ENCODE results near the gene OSGIN1.

Gene OSGIN1

DNA sequence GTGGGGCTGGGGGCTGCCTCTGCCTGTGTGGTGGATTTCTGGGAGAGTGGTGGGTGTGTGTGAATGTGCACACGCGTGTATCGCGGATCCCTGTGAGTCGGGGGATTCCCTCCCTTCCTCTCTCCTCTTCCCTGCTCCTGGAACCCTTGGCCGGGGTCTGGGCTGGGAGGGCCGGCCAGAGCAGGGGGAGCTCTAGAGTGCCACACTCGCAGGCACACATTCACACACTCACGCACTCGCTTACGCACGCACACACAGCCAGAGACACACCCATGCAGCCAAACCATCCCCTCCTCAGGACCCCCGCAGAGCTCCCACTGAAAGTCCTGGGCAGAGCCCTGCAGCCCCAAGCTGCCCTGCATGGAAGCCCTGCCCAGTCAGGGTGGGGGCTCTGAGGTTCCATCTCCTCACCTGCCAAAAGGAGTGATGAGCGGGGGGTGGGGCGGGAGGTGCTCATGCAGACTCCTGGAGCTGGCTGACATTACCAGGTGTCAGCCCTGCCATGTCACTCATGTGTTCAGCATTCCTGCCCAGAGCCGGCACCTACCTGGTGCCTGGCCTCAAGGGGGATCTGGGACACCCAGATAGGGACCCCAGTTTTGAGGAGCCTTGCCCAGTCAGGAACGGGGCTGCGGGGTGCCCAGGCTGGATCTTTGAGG lies 16.9 kb downstream of the OSGIN1 start:
- in situ Hi-C loops (cut with HindIII; ENCODE audit: low sequenced_read_pairs): no loop called here

DNA sequence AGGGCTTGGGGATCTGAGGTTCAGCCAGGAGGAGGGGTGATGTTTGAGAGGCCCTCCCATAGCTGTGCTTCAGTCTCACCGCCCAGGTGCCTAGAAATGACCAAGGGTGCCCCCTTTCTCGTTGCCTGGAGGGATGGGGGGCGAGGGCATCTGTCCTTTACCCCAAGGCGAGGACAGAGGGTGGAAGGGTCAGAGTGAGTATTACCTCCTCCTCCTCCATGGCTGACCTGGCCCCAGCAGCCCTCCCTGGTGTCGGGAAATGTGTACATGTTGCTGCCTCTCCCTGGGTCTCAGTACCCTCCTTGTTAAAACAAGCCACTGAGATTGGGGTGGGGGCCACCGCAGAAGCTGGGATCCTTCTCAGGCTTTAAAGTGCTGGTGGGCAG lies 17.4 kb downstream of the OSGIN1 start:
- in situ Hi-C loops (cut with HindIII; ENCODE audit: low sequenced_read_pairs): no loop called here

DNA sequence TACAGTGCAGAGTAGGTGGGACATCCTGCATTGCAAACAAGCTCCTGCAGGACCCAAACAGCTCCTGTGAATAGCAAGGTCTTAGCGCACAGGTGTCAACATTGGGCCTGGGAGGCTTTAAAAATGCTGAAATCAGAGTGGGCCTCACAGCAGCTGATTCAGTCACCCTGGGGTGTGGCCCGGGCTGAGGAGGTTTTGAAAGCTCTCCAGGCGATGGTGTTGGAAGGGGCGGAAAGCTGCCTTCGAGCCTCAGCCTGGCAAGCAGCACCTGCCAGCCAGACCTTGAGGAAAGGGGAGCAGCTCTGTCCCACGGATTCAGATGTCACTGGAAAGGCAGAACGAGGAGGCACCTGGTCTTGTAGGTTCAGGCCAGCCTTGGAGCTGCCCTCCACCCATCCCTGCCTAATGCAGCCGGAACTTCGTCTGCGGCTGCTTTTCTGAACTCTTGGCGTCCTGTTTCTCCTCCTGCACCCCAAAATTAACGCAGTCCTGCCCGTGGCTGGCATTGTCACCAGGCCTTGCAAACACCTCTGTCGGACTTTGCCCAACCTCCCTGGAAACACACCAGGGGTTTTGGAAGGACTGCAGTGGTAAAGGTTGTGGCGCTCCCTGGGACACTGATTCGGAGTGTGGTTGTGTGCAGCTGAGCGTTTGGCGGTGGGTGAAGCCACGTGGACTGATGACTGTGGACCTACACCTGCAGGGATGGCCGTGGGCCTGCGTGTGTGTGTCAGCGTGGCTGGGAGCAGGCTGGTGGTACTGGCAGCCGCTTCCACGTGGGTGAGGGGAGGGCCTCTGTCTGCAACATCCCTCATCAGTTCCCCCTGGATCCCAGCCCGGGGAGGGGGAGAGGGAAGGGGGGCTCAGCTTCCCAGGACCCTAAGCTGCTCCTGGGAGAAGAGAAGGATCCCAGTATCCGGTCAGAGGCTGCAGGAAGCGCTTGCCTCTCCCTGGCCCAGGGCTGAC lies 18.4 kb downstream of the OSGIN1 start:
- in situ Hi-C loops (cut with HindIII; ENCODE audit: low sequenced_read_pairs): no loop called here

DNA sequence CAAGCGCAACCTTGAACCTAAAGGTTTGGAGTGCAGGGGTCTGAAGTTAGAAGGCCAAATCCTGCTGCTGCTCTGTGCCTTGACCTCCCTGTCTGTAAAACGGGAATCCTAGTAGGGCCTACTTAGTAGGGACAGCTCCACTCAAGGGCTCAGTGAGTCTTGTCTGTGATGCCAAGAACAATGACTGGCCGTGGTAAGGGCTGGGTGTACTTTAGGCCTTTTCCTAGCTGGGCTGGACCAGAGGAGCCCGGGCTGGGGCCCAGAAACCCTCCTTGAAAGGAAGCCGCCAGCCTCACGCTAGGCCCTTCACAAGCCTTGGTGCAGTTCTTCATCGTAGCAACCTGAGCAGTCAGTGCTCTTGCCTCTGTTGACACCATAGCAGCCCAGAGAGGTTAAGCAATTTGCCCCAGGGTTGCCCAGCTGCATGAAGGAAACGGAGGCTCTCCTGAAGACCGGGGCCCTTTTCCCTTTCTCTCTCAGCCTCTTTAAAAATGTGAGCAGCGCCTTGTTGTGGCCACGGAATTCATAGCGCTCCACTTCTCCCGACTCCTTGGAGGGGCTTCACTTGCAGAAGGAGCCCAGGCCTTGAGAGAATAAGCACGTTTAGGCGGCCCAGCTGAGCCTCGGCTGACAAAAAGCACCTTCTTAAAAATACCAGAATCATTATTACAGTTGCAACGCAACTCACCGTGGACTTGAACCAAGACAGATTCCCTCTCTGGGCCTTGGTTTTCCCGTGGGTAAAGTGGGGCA lies 19.4 kb downstream of the OSGIN1 start:
- in situ Hi-C loops (cut with HindIII; ENCODE audit: low sequenced_read_pairs): no loop called here

DNA sequence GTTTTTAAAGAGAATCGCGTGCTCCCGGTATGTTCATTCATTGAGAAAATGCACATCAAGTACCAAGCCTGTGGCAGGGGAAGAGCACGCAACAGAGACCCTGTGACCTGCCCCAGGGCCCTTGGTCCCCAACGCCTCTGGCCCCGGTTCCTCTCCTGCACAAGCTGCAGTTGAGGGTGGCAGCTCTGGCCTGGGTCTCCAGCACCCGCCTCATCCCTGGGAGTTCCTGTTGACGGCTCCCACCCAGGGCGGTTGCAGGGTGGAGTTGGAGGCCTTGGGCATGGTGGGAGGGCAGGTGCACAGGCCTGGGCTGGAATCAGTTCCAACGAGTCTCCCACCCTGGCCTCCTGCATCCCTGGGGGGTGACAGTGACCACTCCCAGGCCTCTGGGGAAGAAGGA lies 20.0 kb downstream of the OSGIN1 start:
- in situ Hi-C loops (cut with HindIII; ENCODE audit: low sequenced_read_pairs): no loop called here

DNA sequence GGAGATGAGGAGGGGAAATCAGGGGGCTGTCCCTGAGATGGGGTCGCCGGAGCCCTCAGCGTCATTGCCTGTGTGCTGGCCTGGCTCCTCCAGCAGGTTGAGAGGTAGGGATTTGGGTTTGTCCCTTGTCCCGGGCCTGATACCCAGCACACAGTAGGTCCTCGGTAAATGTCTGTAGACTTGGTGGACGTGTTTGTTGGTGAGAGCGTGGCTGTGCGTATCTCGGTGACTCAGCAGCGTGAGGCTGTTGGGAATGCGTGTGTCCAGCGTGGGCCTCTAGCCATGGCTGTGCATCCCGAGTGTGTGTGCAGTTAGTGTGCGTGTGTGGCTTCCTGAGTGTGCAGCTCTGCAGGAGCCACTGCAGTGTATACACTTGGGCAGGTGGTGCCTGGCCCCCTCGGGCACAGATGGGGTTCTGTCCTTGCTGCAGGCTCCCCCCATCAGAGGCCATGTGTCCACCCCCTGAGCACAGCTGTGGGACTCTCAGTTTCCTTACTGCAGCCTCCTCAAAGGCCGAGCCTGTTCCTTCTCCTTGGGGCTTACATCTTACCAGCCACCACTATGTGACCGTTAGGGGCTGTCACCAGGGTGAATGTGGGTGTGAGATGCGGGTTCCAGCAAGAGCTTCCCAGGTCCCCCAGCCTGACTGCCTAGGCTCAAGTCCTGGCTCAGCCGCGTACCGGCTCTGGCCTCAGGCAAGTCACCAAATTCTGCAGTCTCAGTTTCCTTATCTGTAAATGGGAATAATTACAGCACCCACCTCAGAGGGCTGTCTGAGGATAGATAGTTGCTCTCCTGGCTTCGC lies 20.7 kb downstream of the OSGIN1 start:
- in situ Hi-C loops (cut with HindIII; ENCODE audit: low sequenced_read_pairs): no loop called here

DNA sequence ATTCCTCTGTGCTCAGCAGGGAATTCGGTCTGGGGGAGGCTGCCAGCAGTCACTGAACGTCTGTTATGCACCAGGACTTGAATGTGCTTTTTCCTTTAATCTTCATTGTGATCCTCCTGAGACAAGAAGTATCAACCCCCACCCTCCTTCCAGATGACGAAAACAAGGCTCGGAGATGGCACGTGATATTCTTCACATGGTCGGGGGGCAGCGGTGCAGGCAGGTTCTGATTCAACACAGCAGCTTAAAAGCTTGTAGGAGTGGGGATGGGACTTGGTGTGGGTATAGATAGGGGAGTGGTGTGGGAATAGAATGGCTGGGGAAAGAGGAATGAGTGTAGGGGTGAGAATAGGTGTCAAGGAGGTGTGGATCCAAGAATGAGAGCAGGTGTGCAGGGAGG lies 21.4 kb downstream of the OSGIN1 start:
- in situ Hi-C loops (cut with HindIII; ENCODE audit: low sequenced_read_pairs): no loop called here

DNA sequence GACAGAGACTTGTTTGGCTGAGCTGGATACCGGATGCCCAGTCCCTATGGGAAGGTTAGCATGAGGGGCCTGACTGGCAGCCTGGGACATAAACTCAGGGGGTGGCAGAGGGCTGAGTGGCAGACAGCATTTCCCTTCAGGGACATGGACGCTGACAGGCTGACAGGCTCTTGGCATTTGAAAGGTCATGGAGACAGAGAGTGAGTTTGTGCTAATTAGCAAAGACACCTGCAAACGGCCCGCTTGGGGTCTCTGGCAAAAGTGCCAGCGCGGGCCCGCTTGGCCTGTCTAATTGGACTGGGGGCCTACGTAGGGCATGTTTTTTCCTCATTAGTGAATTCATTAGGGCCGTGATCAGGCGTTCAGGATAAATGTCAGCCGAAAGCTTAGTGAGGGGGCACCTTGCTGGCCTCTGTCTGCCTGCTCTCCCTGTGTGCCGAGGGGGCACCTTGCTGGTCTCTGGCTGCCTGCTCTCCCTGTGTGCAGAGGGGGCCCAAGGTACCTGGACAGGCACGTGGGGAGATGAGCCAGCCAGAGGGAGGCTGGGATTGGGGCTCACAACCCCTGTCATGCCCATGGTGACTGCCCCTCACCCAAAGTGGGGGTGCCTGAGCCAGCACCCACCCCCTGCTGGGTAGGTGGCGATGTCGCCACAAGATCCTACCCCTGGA lies 22.7 kb downstream of the OSGIN1 start:
- in situ Hi-C loops (cut with HindIII; ENCODE audit: low sequenced_read_pairs): no loop called here

DNA sequence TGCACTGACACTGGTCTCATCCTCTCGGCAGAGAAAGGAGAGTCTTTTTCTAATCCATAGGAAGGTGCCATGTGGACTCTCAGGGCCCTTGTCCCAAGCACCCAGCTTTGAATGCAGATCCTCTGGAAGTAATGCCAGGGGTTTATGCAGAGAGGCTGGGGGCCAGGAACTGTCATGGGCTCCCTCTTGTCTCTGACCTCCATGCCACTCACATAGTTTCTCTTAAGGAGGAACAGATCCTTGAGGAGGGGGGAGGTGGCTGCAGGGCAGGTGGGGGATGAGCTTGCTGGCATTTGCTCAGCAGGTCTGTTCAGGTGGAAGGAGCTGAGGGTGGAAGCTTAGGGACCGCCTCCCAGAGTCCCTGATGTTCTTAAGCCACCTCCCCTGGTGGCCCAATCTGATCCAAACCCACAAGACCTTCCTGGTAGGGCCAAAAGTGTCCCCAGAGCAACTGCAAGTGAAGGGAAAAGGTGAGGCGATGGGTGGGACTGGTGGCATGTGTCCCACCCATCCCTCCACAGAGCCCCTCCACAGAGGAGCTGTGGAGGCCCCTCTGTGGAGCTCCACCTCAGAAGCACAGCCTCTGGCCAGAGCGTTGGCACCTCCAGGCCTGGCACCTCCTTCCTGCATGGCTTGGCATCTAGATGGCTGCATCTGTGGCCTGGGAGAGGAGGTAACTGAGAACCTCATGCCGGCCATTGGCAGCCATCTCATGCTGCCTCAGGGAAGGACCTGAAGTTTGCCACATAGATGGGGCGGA lies 24.2 kb downstream of the OSGIN1 start:
- in situ Hi-C loops (cut with HindIII; ENCODE audit: low sequenced_read_pairs): no loop called here

DNA sequence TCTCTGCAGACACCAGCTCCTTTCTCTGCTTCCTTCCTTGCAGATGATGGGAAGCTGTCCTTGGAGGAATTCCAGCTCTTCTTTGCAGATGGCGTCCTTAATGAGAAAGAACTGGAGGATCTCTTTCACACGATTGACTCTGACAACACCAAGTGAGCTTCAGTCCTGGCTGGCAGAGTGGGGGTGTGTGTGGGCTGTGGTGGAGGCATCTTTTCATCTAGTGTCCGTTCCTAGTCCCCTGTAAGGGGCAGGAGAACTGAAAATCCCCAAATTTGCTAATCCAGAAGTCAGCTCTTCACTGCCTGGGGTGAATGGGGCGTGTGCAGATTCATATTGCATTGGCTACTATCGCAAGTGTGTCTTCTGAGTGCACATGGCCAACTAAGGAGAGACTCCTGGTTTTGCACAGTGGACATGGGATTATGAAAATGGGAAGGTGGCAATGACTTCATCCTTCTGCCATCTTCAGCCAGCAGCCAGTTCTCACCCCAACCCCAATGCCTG lies 25.4 kb downstream of the OSGIN1 start:
- in situ Hi-C loops (cut with HindIII; ENCODE audit: low sequenced_read_pairs): no loop called here

DNA sequence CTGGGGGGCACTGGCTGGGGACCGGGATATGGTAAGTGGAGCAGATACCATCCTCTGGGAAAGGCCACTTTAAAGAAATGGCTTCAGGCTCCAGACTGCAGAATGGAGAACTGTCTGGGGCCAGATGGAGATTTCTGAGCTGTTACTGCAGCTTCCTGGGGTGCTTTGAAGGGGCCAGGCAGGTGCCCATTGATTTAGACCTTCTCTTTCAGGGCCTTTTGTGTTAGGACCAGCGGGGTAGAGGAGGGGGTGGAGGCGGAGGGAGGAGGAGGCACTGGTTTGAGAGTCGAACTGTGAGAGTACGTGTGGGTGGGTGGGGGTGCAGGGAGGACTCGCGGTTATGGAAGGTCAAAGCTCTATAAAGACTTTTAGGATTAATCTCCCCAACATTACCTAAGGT lies 26.4 kb downstream of the OSGIN1 start:
- in situ Hi-C loops (cut with HindIII; ENCODE audit: low sequenced_read_pairs): no loop called here

DNA sequence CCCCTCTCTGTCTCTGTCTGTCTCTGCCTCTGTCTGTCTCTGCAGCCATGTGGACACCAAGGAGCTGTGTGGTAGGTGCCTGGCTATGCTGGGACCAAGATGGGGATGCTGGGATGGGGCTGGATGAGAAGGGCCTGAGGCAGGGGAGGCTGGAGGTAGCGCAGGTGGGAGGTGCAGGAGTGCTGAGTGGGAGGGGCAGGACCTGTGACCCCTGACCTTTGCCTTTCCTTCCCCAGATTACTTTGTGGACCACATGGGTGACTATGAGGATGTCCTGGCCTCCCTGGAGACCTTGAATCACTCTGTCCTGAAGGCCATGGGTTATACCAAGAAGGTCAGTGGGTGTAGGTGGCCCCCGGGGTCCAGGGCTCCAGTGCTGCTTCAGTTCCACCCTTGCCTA lies 27.8 kb downstream of the OSGIN1 start:
- in situ Hi-C loops (cut with HindIII; ENCODE audit: low sequenced_read_pairs): no loop called here

DNA sequence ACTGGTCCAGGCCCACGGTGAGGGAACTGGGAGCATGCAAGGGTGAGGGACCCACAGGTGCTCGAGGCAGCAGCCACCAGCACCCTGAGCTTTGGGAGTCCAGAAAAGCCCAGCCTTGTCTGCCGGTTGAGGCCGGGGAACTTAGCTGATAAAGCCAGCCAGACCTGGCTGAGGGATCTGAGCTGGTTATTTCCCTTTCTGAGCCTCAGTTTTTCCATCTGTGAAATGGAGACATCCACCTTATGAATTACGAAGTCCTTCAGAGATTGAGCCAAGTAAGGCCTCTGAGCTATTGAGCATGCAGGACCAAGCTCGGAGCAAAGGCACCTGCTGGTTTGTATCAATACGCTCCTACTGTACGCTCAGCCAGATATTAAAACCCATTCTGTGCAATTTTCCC lies 28.8 kb downstream of the OSGIN1 start:
- in situ Hi-C loops (cut with HindIII; ENCODE audit: low sequenced_read_pairs): no loop called here

DNA sequence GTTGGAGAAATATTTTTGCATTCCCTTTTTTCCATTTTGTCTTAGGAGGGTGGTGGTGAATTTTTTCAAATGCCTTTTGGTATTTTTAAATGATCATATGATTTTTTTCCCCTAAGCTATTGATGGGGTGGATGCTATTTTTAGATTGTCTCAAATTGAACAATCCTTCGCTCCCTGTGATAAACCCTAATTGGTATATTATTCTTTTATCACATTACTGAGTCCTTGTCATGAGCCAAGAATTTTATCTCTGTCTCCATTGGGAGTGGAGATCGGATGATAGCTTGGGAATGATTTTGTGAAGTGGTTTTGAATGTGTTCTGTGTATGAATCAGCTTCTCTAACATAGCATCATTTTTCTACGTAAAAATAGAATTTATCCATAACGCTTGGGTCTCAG lies 30.5 kb downstream of the OSGIN1 start:
- in situ Hi-C loops (cut with HindIII; ENCODE audit: low sequenced_read_pairs): no loop called here

DNA sequence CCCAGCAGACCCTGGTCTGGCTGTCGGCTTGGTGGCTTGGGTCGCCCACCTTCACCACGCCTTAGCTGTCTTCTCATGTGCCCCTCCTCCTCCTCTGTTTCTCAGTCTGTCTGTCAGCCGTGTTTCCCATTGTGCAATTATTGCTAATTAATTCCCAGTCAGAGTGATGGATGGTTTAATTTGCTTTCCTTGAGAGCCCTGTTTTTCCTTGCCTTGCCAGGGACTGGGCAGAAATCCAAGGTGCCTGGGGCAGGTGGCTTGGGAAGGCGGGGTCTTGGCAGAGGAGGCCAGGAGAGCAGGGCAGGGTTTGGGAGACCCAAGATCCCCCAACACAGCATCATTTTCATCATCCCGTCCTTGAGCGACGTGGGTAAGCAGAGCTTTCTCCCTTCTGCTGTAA lies 36.3 kb downstream of the OSGIN1 start:
- in situ Hi-C loops (cut with HindIII; ENCODE audit: low sequenced_read_pairs): no loop called here

DNA sequence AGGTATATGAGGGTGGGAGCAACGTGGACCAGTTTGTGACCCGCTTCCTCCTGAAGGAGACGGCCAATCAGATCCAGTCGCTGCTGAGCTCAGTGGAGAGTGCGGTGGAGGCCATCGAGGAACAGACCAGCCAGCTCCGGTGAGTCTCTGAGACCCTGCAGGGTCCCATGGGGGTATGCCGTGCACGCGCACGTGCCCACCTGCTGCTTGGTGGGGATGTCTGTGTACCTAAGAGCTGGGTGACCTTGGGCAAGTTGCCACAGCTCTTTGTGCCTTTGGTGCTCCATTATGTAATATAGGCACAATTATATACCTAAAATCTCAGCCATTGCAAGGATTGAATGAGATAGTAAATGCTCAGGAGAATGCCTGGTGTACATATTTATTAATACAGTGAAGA lies 37.5 kb downstream of the OSGIN1 start:
- in situ Hi-C loops (cut with HindIII; ENCODE audit: low sequenced_read_pairs): no loop called here

DNA sequence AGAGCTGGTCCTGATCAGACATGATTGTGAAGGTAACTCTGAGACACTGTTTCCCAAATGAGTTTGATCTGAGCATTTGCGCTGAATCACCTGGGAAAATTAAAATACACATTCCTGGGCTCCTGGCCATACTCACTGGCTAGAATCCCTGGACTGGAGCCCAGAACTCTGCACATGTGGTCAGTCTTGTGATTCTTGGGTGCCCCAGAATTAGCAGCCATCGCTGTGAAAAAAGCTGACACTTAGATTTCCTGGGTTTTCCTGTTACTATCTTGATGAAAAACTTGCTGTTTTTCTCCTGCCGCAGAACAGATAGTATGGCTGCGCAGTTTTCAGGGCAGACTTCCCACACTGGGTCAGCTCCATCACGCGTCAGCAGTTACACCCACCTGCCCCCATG lies 39.6 kb downstream of the OSGIN1 start:
- in situ Hi-C loops (cut with HindIII; ENCODE audit: low sequenced_read_pairs): no loop called here

DNA sequence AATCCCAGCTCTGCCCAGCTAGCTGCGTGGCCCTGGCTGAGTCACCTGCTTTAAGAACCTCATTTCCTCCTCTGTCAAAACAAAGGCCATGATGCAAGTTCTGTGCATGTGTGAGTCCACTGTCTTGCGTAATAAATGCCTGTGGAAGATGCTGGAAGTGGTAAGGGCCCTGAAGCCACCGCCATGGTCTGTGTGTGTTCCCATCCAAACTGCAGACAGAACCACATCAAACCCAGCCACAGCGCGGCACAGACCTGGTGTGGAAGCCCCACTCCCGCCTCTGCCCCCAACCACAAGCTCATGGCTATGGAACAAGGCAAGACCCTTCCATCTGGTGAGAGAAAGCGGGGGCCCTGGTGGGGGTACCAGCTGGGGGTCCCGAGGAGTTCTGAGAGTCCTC lies 41.0 kb downstream of the OSGIN1 start:
- in situ Hi-C loops (cut with HindIII; ENCODE audit: low sequenced_read_pairs): no loop called here

DNA sequence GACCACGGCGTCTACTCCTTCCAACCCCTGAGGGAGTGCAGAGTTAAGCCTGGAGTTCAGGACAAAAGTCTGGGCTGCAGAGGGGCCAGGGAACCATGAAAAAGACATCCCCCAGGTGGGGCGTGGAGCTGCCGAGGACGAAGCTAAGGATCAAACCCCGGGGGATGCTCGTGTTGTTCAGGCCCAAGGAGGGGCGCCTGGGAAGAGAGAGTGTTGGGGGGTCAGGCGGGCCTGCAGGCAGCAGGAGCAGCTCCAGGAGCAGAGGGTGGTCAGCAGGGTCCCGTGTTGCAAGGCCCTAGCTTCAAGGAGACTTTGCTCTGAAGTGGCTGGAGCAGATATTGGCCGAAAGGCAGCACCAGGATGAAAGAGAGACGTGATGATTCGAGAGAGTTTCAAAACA lies 41.7 kb downstream of the OSGIN1 start:
- in situ Hi-C loops (cut with HindIII; ENCODE audit: low sequenced_read_pairs): no loop called here
